Measurements from ENCODE around the gene DMXL1.

Gene DMXL1

GRCh38 chr5:119078071-119078846 is 7.4 kb downstream of the DMXL1 start:
- no peak overlapping the region for H3K27ac ChIP-seq
- TF ChIP-seq ZFX (IDR thresholded peaks at IDR 0.05) (no peak), CTCF (conservative IDR thresholded peaks at IDR 0.05) (no peak)

- H3K27ac ChIP-seq: no peak overlapping the region
- TF ChIP-seq CTCF (conservative IDR thresholded peaks at IDR 0.05) (no peak), ZFX (IDR thresholded peaks at IDR 0.05) (no peak)
These were observed 8.0 kb downstream of the DMXL1 start for GRCh38 chr5:119078861-119079260.

- H3K27ac ChIP-seq: no peak overlapping the region
- TF ChIP-seq ZFX (IDR thresholded peaks at IDR 0.05): no peak
- TF ChIP-seq CTCF (conservative IDR thresholded peaks at IDR 0.05): no peak
These were observed 8.5 kb downstream of the DMXL1 start for GRCh38 chr5:119079318-119079921.

DNA sequence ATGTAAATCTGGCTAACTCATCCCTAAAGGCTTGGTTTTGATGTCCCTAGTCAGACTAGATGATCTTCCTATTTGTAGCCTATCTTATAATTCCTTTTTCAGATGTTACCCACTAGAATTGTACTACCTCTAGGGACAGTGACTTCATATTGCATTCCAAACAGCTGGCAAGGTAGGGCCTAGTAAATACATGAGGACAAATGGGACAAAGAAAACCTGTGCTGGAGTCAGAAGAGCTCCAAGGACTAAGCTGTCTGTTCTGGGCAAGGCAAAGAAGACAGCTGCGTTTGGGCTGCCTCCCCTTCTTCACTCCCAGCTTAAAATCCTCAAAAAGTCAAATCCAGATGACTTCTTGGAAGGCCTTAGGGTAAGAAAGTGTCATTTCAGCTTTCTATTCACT is 10.0 kb downstream of the DMXL1 start:
- no peak overlapping the region for H3K27ac ChIP-seq
- TF ChIP-seq CTCF (conservative IDR thresholded peaks at IDR 0.05): no peak

GRCh38 chr5:119082691-119083090 is 11.8 kb downstream of the DMXL1 start:
- TF ChIP-seq ZFX (IDR thresholded peaks at IDR 0.05) (no peak), CTCF (conservative IDR thresholded peaks at IDR 0.05) (no peak)

GRCh38 chr5:119083679-119084078 is 12.8 kb downstream of the DMXL1 start:
- TF ChIP-seq CTCF (conservative IDR thresholded peaks at IDR 0.05) (no peak), ZFX (IDR thresholded peaks at IDR 0.05) (no peak)
- H3K27ac ChIP-seq: peak overlapping the region; percentile 9; the same call in 1 of the 2 replicates

More at GRCh38 chr5:119082691-119083090, 11.8 kb downstream of the DMXL1 start:
- peak overlapping the region; percentile 9; the same call in 1 of the 2 replicates for H3K27ac ChIP-seq

DNA sequence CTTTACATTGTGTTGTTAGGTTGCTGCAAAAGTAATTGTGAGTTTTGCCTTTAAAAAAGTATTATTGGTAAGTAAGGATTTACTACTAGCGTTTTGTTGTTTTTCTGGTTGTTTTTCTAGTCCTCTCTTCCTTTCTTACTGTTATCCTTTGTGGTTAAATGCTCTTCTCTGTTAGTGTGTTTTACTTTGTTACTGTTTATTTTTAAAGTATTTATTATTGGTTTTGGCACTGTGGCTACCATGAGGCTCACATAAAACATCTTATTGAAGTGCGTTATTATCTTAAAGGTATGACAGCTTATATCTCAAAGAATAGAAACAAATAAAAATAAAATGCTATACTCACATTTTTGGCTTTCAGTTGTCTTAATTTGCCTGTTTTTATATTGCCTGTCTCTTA is 17.6 kb downstream of the DMXL1 start:
- TF ChIP-seq ZFX (IDR thresholded peaks at IDR 0.05) (no peak), CTCF (conservative IDR thresholded peaks at IDR 0.05) (no peak)
- H3K27ac ChIP-seq: no peak overlapping the region
